Left hindlimb (tissue), 1 donor: ENCODE results near the gene GDF2.

Experiments
- DNase-seq: peaks from one replicate; pipeline ENCODE4 v3.0.0-alpha.2; 2018

GDF2 gene

DNA sequence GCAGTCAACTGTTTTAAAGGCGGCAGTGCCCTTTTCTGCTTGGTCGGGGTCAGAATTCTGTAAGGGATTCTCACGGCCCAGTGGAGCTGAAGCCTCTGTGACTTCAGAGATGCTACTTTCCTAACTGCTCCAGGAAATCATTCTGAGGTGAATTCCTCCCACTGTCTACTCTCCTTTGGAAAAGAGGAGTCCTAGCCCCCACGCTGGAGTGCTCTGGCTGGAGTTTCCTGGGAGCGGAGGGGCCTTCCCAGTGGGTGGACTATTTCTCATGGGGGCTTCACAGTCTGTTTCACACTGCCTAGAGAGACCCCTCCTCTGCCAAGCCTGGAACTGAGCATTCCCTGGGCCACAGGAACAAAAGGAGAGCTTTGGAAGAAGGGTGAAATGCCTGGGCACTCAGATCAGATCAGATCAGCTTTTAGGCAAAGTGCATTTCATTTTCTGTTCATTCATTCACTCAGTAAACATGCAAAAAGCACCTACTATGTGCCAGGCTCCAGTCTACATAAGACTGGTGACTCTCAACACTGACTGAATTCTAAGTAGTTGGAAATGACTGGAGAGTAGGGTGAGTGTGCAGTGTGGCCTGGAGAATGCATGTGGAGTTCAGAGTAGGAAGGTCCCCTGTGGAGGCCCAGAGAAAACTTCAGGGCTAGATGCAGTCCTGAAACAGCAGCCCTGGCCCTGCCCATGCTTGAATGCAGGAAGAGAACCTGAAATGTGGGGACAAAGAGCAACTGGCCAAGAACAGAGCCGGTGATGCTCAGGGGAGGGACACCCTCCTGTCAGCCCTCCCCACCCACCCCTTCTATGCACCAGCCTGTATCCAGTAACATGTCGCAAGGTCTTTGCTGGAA is 49.6 kb downstream of the GDF2 start:
- DNase-seq, result no peak

DNA sequence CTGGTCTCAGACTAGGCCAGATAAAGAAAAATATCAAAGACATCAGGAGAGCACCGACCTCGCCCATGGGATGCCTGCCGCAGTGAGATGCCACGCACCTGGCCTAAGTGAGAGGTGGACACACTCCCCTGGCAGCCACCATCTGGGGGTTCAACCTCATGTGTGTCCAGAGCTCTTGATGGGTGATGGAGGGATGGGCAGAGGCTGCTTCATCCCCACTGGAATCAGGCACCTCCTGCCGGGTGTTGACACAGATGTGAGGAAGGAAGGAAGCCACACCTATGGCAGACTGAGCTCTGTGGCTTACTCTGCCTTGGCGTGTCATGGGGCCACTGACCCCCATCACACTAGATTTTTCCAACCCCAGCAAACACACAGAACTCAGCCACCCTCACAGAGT is 50.5 kb downstream of the GDF2 start:
- no peak for DNase-seq

DNA sequence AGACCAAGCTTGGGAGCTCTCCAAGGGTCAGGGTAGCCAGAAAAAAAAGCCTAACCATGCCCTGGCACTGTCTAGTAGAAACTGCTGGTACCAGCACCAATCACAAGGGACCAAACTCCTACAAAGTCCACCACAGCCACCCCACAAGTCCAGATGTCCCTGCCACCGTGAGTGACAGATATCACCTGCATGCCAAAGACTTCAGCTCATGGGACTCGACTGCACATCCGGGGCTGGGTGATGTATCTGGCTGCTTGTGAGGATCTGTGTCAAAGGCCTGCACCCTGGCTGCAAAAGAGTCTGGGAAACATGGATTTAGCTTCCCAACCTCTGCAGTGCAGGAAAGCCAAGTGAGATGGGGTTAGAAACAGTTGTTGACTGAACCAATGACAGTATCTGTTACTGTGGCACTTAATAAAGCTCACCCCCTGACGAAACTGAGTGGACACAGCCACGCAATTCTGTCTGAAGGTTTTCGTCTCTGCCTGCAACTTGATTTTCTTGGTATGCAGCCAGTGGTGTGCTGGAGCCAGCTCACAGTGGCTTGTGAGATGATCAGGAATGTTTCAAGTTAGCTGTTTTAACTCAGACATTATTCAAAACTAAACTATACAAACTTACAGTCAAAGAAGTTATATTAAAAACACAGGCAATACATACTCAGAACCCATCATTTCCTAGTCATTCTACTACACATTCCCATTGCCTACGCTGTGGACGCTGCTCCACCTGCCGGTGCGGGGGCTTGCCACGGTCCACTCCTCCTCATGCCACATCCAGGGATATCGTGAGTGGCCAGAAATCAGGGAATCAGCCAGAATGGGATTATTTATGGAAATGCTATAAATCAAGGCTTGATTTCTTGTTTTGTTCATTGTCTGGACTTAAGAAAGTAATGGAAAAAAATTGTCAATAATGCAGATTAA is 52.6 kb downstream of the GDF2 start:
- DNase-seq, result peak; percentile 73

DNA sequence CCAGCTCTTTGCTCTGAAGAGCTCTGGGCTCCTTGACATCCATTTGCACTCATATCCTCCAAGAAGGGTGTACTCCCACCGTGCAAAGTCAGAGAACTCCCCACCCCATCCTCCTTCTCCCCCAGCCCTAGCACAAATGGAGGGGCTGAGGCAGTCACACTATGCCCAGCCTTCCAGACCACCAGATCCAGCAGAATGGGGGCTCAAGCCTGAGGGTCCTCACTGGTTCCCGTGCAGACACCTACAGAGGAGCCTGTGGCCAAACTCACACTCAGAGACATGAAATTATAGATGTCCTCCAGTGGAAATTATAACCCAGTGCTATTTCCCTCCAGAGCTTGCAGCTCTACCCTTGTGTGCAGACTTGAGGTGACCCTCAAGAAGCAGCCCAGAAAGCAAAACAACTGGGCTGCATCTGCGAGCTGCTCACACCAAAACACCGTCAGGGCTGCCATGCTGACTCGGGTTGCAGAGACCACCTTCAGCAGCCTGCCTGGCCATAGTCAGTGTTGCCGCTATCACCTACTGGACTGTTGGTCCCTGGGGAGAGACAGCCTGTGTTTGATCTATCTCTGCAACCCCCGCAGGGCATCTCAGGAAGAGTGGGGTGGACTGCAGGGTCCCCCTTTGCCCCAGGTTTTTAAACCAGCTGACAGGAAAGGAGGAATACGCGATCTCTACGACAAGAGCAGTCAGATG is 54.4 kb downstream of the GDF2 start:
- DNase-seq, result no peak
